NK-92 (cell line): ENCODE data around the gene PHF11.
"Not testable (repeated sequence)": the region's sequence is repeated elsewhere in the genome, so short reads cannot be mapped to it uniquely, and the experiment has no call there.

Source experiments
- DNase-seq: peaks from one replicate; lab custom pipeline; 2025; ENCODE audit not compliant: unreplicated experiment; lab: John Stamatoyannopoulos, UW

PHF11 gene

GRCh38 chr13:49495783-49496762 lies at the start of gene PHF11:
Gene PHF11, plus strand, starts transcription at chr13:49495953. Its CDS starts 49 bp downstream, at chr13:49496002.
- peak; percentile 13 for DNase-seq

- no peak for DNase-seq
Measured at GRCh38 chr13:49446473-49446872, 49.3 kb upstream of the PHF11 start.

- no peak for DNase-seq
Measured at GRCh38 chr13:49448753-49449152, 47.0 kb upstream of the PHF11 start.

GRCh38 chr13:49450105-49450819 lies 45.5 kb upstream of the PHF11 start:
- DNase-seq: no peak

- DNase-seq: no peak
Measured at GRCh38 chr13:49452725-49453457, 42.9 kb upstream of the PHF11 start.

GRCh38 chr13:49453465-49453864 lies 42.3 kb upstream of the PHF11 start:
- DNase-seq: no peak

- no peak for DNase-seq
Measured at GRCh38 chr13:49454388-49455006, 41.3 kb upstream of the PHF11 start.

GRCh38 chr13:49455007-49455398 lies 40.8 kb upstream of the PHF11 start:
- no peak for DNase-seq

- no peak for DNase-seq
Measured at GRCh38 chr13:49456156-49456555, 39.6 kb upstream of the PHF11 start.

GRCh38 chr13:49457221-49457620 lies 38.5 kb upstream of the PHF11 start:
- DNase-seq: no peak

GRCh38 chr13:49459580-49459979 lies 36.2 kb upstream of the PHF11 start:
- DNase-seq: no peak

- DNase-seq: no peak
Measured at GRCh38 chr13:49464085-49464484, 31.7 kb upstream of the PHF11 start.

- DNase-seq: no peak
Measured at GRCh38 chr13:49464621-49465325, 31.0 kb upstream of the PHF11 start.

GRCh38 chr13:49466292-49466838 lies 29.4 kb upstream of the PHF11 start:
- DNase-seq: no peak

GRCh38 chr13:49472186-49472585 lies 23.6 kb upstream of the PHF11 start:
- DNase-seq: no peak

GRCh38 chr13:49476529-49476928 lies 19.2 kb upstream of the PHF11 start:
- no peak for DNase-seq

- DNase-seq: no peak
Measured at GRCh38 chr13:49481788-49482187, 14.0 kb upstream of the PHF11 start.

- no peak for DNase-seq
Measured at GRCh38 chr13:49488563-49488962, 7.2 kb upstream of the PHF11 start.

- DNase-seq: no peak
Measured at GRCh38 chr13:49494645-49495044, 1.1 kb upstream of the PHF11 start.

GRCh38 chr13:49496837-49497236 lies 1.1 kb downstream of the PHF11 start:
- not testable (repeated sequence) for DNase-seq
